Activated CD4-positive, alpha-beta T cell treated with anti-CD3 and anti-CD28 coated beads, Interleukin-10, Interleukin-2, amounts not matched to agents 100 ng/mL and 50 ng/mL, durations not matched to agents 16 hours and 8 hours (primary cell): Measurements from ENCODE around the gene IMP4.

Experiments
- DNase-seq: peaks from one replicate; pipeline ENCODE4 v3.0.0-alpha.2; 2020

IMP4 gene

DNA sequence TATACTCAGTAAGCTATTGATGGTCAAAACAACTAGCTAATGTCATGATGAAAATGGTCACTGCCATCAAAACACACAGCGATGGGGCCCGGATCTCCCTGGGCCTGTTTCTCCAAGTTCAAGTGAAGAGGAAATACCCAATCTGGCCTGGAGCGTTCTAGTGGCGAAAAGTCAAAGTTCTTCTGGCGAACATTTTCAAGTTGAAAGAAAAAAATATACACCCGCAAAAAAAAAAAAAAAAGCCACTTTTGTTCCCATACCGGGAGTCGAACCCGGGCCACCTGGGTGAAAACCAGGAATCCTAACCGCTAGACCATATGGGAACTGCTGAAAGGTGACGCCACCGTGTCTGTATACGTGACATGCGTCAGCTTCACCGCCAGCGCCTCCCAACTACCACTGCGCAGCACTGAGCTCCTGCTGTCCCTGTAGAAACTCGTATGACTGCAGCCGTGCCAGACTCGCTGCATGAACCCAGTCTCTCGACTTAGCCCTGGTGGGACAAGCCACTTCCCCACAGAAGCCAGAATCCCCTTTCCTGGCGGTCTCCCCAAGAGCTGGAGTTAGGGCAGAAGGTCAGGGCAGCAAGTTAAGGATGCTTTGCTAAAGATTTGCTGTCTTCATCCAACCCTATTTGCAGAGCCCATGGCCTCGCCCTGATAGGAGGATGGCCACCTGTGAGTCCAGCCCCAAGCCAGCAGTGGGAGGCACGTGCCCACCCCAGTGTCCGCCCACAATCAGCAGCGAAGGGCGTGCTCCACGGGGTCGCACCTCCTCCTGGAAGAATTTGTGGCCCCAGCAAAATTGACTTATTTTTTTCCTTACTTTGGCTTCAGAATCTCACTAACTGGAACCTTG, 5.6 kb upstream of the IMP4 start:
- peak; percentile 65 for DNase-seq

DNA sequence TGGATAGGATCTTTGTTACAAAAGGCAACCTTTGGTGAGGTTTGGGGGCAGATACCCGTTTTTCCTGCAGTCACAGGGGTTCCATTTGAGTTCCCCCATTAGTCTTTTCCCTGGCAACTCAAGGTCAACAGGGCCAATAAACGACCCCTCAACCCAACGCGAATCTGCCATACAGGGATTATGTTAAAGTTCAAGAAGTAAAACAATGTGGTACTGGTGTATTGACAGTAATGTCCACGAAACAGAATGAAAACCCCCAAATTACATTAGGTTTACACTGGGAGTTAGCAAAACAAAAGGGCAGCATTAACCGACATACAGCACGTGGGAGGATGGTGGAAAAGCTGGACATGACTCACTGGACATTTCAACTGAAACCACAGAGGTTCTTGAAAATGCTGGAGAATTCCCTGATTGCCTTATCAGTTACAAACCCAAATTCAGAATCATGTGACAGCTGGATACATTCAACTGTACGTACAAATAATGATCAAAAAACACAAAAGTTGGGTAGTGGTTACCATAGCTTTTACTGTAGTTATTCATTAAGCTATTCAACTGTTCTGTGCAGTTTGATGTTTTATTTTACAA, 4.9 kb upstream of the IMP4 start:
- no peak for DNase-seq

- DNase-seq: no peak
Observed at GRCh38 chr2:130338793-130339345, 3.8 kb upstream of the IMP4 start.

DNA sequence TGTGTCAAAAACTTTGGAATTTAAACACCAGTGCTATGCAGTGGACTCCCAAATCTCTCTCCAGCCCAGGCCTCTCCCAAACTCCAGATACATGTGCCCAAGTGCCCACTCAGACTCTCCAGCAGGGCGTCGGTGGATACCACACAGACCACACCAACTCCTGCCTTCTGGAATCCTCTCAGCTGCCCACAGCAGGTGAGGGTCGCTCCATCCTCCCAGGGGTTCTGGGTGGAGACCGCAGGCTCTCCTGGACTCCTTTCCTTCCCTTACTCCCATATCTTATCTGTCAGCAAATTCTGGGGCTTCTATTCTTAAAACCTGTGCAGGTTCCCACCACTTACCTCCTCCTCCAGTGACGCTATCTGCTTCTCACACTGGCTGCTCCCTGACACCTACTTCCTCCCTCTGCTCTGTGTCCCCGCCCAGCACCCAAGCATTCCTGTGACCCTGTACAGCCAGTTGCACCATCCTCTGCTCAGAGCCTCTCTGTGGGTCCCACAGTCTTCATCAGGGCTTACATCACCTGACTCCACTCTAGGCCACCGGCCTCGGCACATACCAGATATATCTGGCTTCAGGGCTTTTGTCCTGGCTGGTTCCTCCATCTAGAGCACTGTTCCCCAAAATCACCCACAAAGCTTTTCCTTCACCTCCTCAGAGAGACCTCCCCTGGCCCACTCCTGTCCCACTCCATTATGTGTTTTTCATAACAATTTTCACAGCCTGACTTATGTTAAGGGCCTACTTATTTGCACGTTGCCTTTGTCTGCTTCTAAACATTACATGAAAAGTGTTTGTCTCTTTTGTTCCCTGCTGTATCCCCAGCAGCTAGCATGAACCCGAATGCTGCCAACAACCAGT, 2.6 kb upstream of the IMP4 start:
- DNase-seq: no peak

- DNase-seq: peak; percentile 35
Observed at GRCh38 chr2:130341562-130342019, 1.1 kb upstream of the IMP4 start.

DNA sequence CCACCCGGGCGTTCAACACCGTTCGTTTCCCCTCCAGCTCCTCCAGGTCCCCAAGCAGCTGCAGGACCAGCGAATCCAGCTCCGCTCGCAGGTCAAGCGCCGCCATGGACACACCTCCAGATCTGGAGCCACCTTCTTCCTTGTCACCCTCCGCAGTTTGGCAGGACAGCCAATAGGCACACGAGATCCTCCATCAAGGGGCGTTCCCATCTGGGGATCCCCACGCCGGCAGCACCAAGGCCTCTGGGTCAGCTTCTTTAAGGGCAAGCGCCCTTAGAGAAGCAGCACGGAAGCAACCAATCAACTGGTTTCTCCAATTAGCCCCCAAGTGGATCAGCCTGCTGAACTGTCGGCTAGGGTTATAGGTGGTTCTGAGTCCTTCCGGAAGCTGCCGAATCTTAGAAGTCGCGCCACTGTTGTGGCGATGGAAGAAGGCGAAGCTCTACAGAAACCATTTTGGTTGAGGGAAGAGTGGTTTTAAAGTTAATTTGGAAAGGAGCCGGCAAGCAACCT, 621 bp upstream of the IMP4 start:
- DNase-seq: peak; percentile 94

DNA sequence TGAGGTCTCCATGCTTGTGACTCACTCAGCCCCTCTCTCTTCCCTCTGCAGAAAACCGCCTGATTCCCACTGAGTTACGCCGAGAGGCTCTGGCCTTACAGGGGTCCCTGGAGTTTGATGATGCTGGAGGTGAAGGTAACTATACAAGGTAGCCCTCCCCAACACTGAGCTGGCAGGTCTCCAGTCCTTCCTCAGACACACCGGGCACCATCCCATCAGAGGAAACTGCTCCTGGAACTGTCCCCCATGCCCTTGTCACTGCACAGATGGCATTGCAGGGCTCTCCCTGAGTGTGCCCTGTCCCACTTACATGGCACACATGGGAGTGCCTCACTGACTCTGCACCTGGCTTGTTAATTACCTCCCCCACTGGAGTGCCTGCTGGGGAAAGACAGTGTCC, 1.9 kb downstream of the IMP4 start:
- no peak for DNase-seq

DNA sequence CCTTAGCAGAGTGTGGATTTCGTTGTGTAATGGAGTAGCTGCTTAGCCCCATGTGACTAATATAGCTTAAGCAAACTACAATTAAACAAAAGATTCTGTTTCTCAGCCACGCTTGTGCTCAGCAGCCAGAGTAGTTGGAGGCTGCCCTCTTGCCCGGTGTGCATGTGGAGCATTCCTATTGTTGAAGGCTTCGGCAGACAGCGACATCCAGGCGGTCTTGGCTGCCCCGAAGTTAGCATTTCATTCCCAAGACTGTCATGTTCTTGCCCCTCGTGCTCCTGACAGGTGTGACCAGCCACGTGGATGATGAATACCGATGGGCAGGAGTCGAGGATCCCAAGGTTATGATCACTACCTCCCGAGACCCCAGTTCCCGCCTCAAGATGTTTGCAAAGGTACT, 2.4 kb downstream of the IMP4 start:
- no peak for DNase-seq

DNA sequence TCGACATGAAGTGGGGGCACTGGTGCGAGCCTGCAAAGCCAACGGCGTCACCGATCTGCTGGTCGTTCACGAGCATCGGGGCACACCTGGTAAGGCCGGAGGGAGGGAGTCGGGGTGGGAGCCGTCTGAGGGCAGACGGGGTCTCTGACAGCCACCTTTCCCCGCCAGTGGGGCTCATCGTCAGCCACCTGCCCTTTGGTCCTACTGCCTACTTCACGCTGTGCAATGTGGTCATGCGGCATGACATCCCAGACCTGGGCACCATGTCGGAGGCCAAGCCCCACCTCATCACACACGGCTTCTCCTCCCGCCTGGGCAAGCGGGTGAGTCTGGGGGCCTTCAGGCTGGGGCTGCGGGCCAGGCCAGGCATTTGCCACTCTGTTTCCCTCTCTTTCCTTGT, 2.9 kb downstream of the IMP4 start:
- DNase-seq: no peak

GRCh38 chr2:130346041-130346740, 3.5 kb downstream of the IMP4 start:
- no peak for DNase-seq

- no peak for DNase-seq
Observed at GRCh38 chr2:130346741-130347066, 4.0 kb downstream of the IMP4 start.

GRCh38 chr2:130347220-130347925, 4.7 kb downstream of the IMP4 start:
- DNase-seq: no peak

DNA sequence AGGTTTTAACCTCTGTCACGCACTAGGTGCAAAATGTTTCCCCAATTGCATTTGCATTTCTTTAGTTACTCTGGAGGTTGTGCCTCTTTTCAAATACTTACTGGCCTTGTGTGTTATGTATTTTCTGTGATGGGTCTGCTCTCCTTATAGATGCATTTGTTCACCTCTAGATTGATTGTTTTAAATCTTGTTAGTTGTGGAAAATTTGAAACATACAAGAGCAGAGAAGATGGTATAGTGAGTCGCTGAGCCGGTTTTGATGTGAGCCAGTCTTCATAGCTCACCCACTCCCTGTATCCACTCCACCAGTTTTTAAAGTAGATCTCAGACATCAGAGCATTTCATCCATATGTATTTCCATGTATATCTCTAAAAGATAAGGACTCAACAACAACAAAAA, 6.5 kb downstream of the IMP4 start:
- no peak for DNase-seq

DNA sequence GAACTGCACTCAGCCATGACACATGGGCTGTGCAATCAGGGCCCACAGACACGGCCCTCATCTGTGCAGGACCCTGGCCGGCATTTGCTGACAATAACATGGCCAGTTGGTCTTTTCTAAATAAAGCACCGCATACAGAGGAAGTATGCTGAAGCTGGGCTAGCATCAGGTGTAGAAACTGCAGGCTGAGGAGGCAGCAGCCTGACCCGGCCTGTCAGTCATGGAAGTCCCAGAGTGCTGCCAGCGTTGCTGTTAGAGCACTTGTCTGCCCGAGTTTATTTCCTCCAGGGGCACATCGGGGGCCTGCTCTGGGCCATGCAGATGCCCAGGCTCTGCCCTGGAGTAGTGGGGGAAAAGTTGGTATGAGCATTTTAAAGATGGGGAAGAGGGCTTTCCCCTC, 9.0 kb downstream of the IMP4 start:
- DNase-seq: no peak

GRCh38 chr2:130352237-130352636, 9.5 kb downstream of the IMP4 start:
- no peak for DNase-seq

DNA sequence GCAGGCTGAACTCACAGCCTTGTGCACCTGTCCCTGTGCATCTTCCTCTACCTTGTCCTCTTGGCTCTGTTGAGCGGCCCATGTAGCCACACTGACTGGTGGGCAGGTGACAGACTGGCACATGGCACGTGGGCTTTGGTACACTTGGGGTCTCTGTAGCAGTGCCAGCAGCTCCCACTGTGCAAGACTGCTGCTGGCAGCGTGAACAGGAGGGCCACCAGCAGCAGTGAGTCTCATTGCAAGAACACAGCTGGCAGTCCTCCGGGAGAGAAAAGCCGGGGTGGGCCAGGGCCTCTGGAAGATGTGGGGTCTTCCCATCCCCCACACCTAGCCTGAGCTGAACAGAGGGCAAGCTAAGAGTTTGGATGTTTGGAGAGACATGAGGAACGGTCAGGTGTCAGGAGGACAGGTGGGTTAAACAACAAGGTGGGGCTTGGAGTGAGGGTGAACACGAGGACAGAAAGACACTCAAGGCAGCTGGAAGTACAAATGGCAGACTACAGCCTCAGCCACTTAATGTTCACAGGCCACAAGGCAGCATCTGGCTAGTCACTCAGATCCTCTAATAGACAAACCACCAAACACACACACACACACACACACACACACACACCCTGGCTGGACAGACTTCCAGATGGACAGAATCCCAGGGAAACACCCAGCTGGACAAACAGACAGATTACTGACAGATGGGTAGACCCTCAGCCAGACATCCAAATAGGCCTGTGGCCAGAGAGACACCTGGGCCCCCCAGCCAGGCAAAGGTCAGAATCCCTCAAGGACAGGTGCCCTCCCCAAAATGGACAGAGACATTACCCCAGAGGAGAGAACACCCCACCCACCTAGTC, 10.8 kb downstream of the IMP4 start:
- no peak for DNase-seq

DNA sequence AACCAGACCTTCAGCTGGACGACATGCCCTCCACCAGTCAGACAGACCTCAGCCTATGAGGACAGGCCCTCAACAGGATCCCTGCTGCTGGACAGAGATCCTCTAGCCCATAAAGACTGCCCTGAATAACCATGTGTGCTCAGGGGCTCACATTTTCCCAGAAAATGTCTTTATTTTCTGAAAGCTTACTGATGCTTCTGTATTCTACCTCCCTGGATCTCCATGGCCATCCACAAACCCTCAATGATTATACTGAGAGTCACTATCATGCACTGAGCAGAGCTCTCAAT, 11.4 kb downstream of the IMP4 start:
- DNase-seq: no peak

- no peak for DNase-seq
Observed at GRCh38 chr2:130355172-130355577, 12.5 kb downstream of the IMP4 start.

- peak; percentile 71 for DNase-seq
Observed at GRCh38 chr2:130355578-130356431, 13.1 kb downstream of the IMP4 start, which contains the start of gene PTPN18. Gene PTPN18, plus strand, starts transcription at chr2:130356056. Its CDS starts 52 bp downstream, at chr2:130356108.

GRCh38 chr2:130357864-130358263, 15.2 kb downstream of the IMP4 start:
- no peak for DNase-seq
